Measurements from ENCODE around the gene SLA2. TPM values are rescaled to one million over a fixed set of nuclear protein-coding genes. Genes with fewer than 3 reads are reported as not detected.

SLA2 gene
- polyA plus RNA-seq, 1 experiment: not detected

DNA sequence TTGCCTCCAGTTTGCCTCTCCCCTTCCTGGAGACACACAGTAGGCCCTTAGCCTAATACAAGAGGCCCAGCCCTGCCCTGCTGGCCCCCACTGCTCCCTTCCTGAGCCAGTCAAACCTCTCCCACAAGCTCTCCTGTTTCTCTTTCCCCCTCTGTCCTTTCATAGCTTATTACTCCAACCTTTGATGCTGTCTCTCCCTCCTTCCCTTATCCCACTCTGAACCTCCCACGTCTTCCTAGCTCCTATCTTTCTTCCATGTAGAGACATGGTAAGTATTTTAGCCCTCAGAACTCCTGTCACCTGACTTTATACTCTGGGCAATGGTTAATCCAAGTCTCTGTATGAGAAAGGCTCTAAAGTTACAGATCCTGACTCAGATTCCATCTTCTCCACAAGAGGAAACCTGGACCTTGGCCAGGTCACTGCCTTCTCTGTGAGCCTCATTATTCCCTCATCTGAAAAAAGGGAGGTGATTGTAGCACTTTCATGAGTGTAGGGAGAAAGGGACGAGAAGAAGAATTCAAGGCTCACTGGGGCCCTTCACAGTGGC, 65.9 kb downstream of the SLA2 start:
- POLR2A ChIA-PET: no interaction called here
- no peak overlapping the region for H3K4me3 ChIP-seq (ENCODE audit: low read depth, low read length)
- TF ChIP-seq, protein P1, sequence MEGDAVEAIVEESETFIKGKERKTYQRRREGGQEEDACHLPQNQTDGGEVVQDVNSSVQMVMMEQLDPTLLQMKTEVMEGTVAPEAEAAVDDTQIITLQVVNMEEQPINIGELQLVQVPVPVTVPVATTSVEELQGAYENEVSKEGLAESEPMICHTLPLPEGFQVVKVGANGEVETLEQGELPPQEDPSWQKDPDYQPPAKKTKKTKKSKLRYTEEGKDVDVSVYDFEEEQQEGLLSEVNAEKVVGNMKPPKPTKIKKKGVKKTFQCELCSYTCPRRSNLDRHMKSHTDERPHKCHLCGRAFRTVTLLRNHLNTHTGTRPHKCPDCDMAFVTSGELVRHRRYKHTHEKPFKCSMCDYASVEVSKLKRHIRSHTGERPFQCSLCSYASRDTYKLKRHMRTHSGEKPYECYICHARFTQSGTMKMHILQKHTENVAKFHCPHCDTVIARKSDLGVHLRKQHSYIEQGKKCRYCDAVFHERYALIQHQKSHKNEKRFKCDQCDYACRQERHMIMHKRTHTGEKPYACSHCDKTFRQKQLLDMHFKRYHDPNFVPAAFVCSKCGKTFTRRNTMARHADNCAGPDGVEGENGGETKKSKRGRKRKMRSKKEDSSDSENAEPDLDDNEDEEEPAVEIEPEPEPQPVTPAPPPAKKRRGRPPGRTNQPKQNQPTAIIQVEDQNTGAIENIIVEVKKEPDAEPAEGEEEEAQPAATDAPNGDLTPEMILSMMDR (IDR thresholded peaks at IDR 0.05; ENCODE audit: insufficient read depth, low read depth, low read length): no peak
- peaks cover 16% of the 10 kb centered on the region for H3K36me3 ChIP-seq (ENCODE audit: control insufficient read depth, insufficient read depth, low read length)
- CTCF ChIA-PET: interaction anchor here (0.8 to 1.0 kb wide), 2 partner anchors 9 to 23 kb away, joined by 3 read pairs; no protein-coding TSS in a partner anchor
- no peak for DNase-seq (ENCODE audit: low read depth)
- no peaks in the 10 kb centered on the region for H3K27me3 ChIP-seq (ENCODE audit: control insufficient read depth, insufficient read depth, low read length)

DNA sequence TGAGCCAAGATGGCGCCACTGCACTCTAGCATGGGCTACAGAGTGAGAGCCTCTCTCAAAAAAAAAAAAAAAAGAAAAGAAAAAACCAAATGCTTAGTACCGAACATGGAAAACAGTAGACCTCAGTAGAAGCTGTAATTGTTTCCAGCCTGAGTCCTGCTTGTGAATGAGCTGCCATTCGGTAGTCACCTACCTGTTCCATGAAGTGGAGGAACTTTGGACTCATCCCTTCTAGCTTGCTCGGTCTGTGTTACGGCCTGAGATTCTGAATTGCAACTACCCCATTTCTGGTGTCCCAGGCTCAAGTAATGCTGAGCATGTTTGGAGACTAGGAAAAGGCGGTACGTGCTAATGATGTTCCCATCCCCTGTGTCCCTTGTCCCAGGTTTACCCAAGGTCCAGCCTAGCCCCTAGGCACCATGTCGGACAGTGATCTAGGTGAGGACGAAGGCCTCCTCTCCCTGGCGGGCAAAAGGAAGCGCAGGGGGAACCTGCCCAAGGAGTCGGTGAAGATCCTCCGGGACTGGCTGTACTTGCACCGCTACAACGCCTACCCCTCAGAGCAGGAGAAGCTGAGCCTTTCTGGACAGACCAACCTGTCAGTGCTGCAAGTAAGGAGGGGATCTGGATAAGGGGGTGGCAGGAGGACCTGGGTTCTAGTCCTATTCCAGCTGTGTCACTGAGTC, 67.5 kb downstream of the SLA2 start:
- peaks cover 16% of the 10 kb centered on the region for H3K36me3 ChIP-seq (ENCODE audit: control insufficient read depth, insufficient read depth, low read length)
- H3K4me3 ChIP-seq (ENCODE audit: low read depth, low read length): no peak overlapping the region
- DNase-seq (ENCODE audit: low read depth): no peak
- TF ChIP-seq, protein P1 (IDR thresholded peaks at IDR 0.05; ENCODE audit: insufficient read depth, low read depth, low read length): no peak
- H3K27me3 ChIP-seq (ENCODE audit: control insufficient read depth, insufficient read depth, low read length): no peaks in the 10 kb centered on the region
- ChIA-PET CTCF (no interaction called here), POLR2A (no interaction called here)

DNA sequence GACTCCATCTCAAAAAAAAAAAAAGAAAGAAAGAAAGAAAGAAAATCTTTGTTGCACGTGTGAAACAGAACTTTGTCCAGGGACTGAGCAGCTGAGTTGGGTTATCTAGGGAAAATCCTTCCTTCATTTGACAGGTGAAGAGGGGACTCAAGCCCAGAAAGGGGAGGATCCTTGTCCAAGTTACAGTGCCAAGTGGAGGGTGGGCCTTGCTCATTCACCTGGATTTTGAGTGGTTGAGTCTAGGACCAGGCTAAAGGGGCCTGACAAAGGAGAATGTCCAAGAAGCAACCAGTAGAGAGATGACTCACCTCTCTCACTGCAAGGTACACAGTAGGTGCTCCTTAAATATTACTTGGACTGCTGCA, 69.9 kb downstream of the SLA2 start:
- TF ChIP-seq, protein P1 (IDR thresholded peaks at IDR 0.05; ENCODE audit: insufficient read depth, low read depth, low read length): no peak
- no peaks in the 10 kb centered on the region for H3K27me3 ChIP-seq (ENCODE audit: control insufficient read depth, insufficient read depth, low read length)
- CTCF ChIA-PET: interaction anchor here (0.7 to 1.2 kb wide), 3 partner anchors 11 to 312 kb away, joined by 3 to 4 read pairs (median 3); no protein-coding TSS in a partner anchor
- POLR2A ChIA-PET: interaction anchor here (0.6 kb wide), 1 partner anchor 115 kb away, joined by 3 read pairs; no protein-coding TSS in a partner anchor
- peaks cover 12% of the 10 kb centered on the region for H3K36me3 ChIP-seq (ENCODE audit: control insufficient read depth, insufficient read depth, low read length)
- no peak for DNase-seq (ENCODE audit: low read depth)
- no peak overlapping the region for H3K4me3 ChIP-seq (ENCODE audit: low read depth, low read length)

DNA sequence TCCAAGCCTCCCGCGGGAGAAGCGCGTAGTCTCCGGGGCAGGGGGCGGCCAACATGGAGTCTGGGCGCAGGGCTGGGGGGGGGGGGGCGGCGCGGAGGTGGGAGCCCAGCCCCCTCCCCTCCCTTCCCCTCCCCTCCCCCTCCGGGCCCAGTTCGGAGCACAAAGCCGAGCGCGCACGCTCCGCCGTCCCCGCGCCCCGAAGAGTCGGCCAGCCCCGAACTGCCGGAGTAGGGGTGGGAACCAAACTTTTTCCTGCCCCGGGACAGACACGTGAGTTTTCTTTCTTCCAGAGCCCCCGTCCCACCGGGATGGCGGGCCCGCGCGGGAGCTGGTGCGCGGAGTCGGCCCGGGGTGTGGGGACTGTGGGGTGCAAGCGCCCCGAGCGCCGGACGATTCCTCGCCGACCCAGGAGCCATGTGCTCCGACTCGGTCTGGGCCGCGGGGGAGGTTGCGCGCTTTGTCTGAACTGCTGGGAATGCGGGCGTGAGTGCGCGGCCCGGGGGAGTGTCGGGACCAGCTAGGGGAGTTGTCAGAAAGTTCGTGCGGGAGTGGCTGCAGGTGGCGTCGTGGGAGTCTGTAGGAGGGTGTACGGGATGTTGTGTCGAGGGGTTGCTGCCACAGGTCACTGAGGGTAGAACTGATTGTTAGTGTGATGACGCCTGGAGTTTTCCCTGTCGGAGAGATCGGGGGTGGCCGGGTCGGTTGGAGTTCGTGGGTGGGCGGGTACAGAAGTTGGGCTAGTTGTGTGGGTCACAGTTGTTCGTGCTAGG, 71.4 kb downstream of the SLA2 start:
- Histone ChIP-seq H3K36me3 (ENCODE audit: control insufficient read depth, insufficient read depth, low read length) (peaks cover 4% of the 10 kb centered on the region), H3K4me3 (ENCODE audit: low read depth, low read length) (peak overlapping the region; percentile 85), H3K27me3 (ENCODE audit: control insufficient read depth, insufficient read depth, low read length) (no peaks in the 10 kb centered on the region)
- TF ChIP-seq, protein P1 (IDR thresholded peaks at IDR 0.05; ENCODE audit: insufficient read depth, low read depth, low read length): 0 out of 2 replicates have a peak, but pooled peaks have one; percentile 3
- CTCF ChIA-PET: interaction anchor here (1.1 to 2.1 kb wide), 6 partner anchors 12 to 345 kb away, joined by 3 to 7 read pairs (median 4); no protein-coding TSS in a partner anchor
- POLR2A ChIA-PET: no interaction called here
- no peak for DNase-seq (ENCODE audit: low read depth)
